ENCODE data around the gene KLHDC7A. TPM values are rescaled to one million over a fixed set of nuclear protein-coding genes. Genes with fewer than 3 reads are reported as not detected.

The KLHDC7A gene
- total and polyA plus RNA-seq, 10 of the 15 experiments (the other 5 are each of a cell fraction or from before 2014, with no cell fraction given): not detected

DNA sequence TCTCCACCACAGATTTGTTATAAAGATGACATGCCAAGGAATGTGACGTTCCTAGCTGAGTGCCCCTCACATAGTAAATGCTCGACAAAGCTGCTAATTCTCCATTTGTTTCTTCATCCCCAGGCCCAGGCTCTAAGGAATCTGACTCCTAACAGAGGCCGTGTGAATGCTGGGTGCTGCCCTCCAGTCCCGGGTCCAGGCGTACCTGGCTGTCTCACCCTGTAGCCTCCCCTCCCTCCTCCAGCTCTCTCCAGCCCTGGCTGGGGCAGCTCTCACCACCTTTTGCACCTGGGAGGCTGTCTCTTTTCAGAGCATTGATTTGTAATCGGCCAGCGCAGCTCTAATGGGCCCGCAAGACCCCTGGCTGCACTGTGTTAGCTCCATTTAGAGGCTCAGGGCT, 11.2 kb upstream of the KLHDC7A start:
- in situ Hi-C loops (cut with MboI) (no loop called here), intact Hi-C loops (cut with micrococcal nuclease; ENCODE audit: unreplicated experiment) (no loop called here)
- ChIA-PET POLR2A (no interaction called here), RAD21 (ENCODE audit: unreplicated experiment) (no interaction called here), CTCF (no interaction called here), SMC1A (ENCODE audit: uncharacterized antibody, unreplicated experiment) (no interaction called here)
- H3K4me1 ChIP-seq (ENCODE audit: control insufficient read depth, insufficient read depth, low read length): no peaks in the 10 kb centered on the region
- WGBS (ENCODE audit: insufficient coverage, insufficient replicate concordance, low lambda C conversion rate, missing lambda C conversion rate): 12% methylated on average over 8 of the region's 8 CpGs
- ATAC-seq (no peak), DNase-seq (ENCODE audit: low read depth, low spot score) (no peak), FAIRE-seq (no peak)
- H3K27ac ChIP-seq (ENCODE audit: control insufficient read depth, insufficient read depth): no peak overlapping the region
- H4K20me1 ChIP-seq (ENCODE audit: control insufficient read depth, insufficient read depth): no peaks in the 10 kb centered on the region
- H3K9me3 ChIP-seq (replicated peaks; ENCODE audit: control insufficient read depth, insufficient read depth, low read length): no peaks in the 10 kb centered on the region
- H3K9ac ChIP-seq (ENCODE audit: control insufficient read depth, insufficient read depth, low read length): no peak overlapping the region
- H3K4me3 ChIP-seq: no peak overlapping the region
- no TSS peak for BruUV-seq (replicated peaks)
- H3K79me2 ChIP-seq (ENCODE audit: control insufficient read depth, insufficient read depth, low read length): no peaks in the 10 kb centered on the region
- no peak overlapping the region for H2AFZ ChIP-seq (ENCODE audit: control insufficient read depth, low read depth, low read length)
- H3K27me3 ChIP-seq (replicated peaks in 1 of 2; ENCODE audit: control insufficient read depth in 2 of 2, insufficient read depth in 2 of 2, low read length in 1 of 2): no peaks in the 10 kb centered on the region
- no peak overlapping the region for H3K4me2 ChIP-seq (ENCODE audit: control insufficient read depth, insufficient read depth)
- no peaks in the 10 kb centered on the region for H3K36me3 ChIP-seq (ENCODE audit: control insufficient read depth in 2 of 2, insufficient read depth in 2 of 2, low read length in 1 of 2)
- no peak for TF ChIP-seq IKZF2 (IDR thresholded peaks at IDR 0.05)
- no peak for TF ChIP-seq NFXL1 (IDR thresholded peaks at IDR 0.05; ENCODE audit: borderline replicate concordance)
- no peak for TF ChIP-seq DPF2 (IDR thresholded peaks at IDR 0.05)
- TF ChIP-seq TCF12 (IDR thresholded peaks at IDR 0.05; ENCODE audit: low read depth, low read length): no peak
- no peak for TF ChIP-seq MYC (IDR thresholded peaks at IDR 0.05; ENCODE audit: insufficient read depth, insufficient read length, insufficient replicate concordance, low read length, severe bottlenecking)
- TF ChIP-seq ZSCAN29 (IDR thresholded peaks at IDR 0.05): no peak
- TF ChIP-seq, protein P1, sequence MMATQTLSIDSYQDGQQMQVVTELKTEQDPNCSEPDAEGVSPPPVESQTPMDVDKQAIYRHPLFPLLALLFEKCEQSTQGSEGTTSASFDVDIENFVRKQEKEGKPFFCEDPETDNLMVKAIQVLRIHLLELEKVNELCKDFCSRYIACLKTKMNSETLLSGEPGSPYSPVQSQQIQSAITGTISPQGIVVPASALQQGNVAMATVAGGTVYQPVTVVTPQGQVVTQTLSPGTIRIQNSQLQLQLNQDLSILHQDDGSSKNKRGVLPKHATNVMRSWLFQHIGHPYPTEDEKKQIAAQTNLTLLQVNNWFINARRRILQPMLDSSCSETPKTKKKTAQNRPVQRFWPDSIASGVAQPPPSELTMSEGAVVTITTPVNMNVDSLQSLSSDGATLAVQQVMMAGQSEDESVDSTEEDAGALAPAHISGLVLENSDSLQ (IDR thresholded peaks at IDR 0.05): no peak
- no peak for TF ChIP-seq KAT2A (conservative IDR thresholded peaks at IDR 0.05; ENCODE audit: control insufficient read depth, low read depth, low read length)
- TF ChIP-seq IKZF1 (conservative IDR thresholded peaks at IDR 0.05): no peak
- TF ChIP-seq ESRRA (IDR thresholded peaks at IDR 0.05; ENCODE audit: low read length): no peak
- TF ChIP-seq POLR2AphosphoS5 (IDR thresholded peaks at IDR 0.05; ENCODE audit: low read length): no peak
- TF ChIP-seq E2F4 (IDR thresholded peaks at IDR 0.05; ENCODE audit: low read depth, low read length): no peak

Data from GM12878 (cell line).